NCI-H345 treated with DMSO at 0.1 percent for 48 hours (cell line): ENCODE measurements around the gene MEF2D.

Experiments
- DNase-seq: peaks from one replicate; lab custom pipeline; 2025; ENCODE audit not compliant: unreplicated experiment; lab: John Stamatoyannopoulos, UW

MEF2D gene

GRCh38 chr1:156448134-156448967 lies 52.2 kb downstream of the MEF2D start:
- no peak for DNase-seq

DNA sequence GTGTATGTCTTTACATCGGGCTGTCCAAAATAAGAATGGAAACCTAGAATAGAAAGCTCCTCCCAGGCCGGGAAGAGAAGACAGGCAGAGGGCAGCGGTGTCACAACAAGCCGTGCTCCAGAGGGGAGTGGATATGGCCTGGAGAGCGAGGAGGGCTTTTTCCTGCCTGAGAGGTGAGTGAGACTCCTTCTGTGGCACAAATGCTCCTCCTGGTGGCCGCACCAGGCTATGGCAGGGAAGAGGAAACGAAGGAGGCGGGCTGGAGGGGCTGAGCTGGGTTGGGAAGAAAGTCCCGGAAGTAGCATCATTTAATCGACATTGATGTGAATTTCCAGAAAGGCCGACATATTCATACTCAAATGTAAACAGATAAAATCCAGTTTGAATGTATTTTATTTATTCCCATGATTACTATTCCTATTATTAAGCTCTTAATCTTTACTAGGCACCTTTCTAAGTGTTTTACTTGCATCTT lies 54.7 kb downstream of the MEF2D start:
- peak; percentile 100 for DNase-seq

DNA sequence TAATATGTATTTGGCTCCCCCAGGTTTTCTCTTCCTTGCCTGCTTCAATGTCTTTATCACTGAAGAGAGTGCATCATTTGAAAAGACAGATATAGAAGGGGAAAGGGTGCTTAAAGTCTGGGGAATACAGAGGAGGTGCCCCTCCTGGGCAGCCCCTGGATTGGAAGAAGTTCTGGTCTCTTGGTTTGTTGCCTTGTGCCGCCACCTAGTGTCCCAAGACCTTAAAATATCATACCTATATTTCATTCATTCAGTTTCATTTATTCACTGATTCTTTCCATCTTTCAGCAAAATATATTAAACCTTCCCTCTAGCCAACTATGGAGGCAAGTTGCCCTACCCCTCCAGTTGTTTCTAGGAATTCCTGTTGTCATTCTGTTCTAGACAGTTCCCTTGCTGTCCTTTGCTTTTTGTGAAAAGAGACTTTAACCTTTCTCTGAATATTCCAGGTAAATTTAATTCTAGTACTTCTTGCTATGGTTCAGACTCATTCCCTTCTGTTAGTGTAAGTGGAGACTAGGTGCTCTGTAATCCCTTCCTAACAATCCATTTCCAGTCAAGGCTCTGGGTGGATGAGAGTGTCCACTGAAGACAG lies 56.1 kb downstream of the MEF2D start:
- peak; percentile 78 for DNase-seq

- no peak for DNase-seq
Measured at GRCh38 chr1:156443286-156443685, 57.3 kb downstream of the MEF2D start.

DNA sequence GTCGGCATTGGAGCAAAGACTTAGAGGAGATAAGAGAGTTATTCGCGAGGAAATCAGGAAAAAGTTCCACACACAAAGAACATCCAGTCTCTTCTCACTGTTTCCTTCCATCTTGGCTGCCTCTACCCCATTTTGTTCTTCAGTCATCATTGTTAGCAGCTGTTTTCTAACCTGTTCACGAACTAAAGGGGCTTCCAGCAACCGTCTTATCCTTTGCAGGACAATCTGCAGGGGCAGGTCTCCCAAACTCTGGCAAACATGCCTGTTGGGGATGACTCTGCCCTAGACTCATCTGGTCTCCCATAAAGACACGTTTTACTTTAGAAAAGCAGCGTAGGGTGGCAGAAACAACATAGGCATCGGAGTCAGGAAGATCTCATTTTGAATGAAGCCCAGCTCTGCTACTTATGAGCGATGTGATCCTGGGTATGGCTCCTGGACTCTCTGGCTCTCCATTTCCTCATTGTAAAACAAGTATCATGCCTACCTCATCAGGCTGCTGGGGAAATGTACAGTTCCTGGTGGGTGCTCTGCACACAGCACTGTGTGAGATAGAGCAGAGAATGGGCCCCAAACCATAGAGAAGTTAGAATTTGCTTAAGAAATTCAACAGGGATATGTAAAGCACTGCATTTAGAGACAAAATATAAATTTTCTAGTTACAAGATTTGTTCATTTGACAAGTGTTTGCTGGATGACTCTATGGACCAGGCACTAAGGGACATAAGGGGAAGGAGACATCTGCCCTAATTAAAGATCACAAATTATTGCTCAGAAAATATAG lies 59.7 kb downstream of the MEF2D start:
- DNase-seq = no peak

DNA sequence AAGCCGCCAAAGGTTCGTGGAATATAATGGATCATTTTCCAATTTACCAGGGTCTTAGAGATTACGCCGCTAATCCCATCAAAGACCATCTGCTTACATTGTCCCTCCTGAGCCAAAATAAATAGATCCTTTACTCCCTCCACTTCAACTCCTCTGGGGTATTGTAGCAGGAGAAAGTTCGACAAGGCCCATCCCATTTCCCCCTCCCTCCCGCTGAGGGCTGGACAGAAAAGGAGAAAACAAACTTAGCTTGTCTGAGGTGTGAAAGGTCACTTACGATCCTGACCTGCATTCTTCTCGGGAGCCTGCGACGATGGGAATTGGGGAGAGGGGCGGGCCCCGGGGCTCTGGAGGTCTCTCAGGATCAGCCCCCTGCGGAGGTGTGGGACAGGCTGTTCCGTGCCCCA lies 60.8 kb downstream of the MEF2D start:
- no peak for DNase-seq

- no peak for DNase-seq
Measured at GRCh38 chr1:156439036-156439776, 61.4 kb downstream of the MEF2D start.

- DNase-seq = no peak
Measured at GRCh38 chr1:156438278-156438987, 62.1 kb downstream of the MEF2D start.

- no peak for DNase-seq
Measured at GRCh38 chr1:156437037-156437867, 63.3 kb downstream of the MEF2D start.

DNA sequence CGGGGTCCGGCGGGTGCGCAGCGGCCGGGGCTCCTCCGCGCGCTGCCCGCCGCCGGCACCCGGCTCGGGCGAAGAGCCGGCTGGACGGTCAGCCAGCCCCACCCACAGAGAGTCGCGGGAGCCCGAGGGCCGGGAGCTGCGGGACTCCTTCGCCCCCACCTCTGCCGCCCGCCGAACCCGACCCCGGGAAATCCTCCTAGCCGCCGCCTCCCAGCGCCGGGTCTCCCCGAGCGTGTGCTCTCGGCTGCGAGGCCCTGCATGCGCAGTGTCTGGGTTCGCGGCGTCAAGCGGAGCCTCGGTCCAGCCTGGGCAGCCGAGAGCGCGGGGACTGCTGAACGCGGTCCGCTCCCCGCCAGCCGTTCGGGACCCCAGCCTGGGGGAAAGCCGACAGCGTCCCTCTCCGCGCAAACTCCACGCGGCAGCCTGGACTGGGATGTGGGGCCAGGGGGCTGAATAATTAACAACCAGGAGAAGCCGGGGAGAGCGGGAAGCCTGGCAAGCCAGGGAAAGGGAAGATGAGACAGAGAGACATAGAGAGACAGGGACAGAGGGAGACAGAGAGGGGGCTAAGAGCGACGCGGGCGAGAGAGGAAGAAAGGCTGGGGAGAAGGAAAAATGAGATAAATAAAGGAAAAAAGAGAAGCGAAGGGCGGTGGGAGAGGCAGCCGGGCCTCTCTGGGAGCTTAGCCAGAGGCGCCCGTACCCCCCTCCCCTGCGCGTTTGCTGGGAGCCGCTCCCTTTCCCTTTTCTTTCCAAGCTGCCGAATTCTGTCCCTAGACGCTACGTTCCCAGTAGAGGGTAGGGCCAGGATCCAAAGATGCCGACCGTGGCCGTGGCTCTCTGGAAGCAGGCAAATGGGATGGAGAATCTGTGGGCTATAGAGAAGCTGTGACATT lies 64.2 kb downstream of the MEF2D start:
- DNase-seq = no peak

DNA sequence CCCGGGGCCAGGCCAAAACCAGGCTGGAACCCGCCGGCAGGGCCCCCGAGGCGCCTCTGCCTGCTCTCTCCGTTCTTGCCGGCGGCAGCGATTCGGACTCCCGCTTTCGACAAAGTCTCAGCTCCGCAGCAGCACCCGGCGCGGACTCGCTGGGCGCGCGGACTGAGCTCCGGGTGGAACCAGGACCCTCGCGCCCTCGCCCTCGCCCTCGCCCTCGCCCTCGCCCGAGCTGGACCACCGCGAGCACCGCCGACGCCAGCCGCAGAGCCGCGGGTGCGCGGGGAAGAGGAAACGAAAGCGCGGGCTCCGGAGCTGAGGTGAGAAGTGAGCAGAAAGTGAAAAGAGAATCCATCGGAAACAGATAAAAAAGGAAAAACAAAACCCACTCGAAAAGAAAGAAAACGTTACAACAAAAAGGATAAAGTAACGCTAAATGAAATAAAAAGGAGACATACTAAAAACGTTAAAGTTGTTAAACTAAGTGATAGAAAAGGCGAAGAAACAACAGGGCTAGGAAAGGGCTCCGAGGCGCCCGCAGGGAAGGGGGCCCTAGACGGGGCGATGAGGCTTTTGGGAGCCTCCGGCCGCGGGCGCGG lies 64.9 kb downstream of the MEF2D start:
- DNase-seq = no peak

- DNase-seq = no peak
Measured at GRCh38 chr1:156434989-156435544, 65.5 kb downstream of the MEF2D start.

DNA sequence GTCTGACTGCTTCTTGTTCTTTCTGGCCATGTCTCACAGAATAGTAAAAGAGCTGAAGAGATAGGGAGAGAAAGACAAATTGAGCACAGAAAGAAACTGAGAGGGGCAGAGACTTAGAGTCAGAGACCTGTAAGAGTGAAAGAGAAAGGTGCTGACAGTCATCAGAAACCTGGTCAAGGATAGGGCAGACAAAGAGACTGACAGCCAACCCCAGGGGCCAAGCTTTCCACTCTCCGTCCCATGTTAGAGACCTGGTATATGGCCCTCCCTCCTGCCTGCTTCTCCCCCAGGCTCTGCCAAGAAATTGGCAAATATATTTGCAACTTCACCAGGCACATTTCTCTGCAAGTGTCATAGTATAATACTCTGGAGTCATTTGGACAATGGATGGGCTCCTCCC lies 67.0 kb downstream of the MEF2D start:
- DNase-seq = no peak

- no peak for DNase-seq
Measured at GRCh38 chr1:156433032-156433431, 67.5 kb downstream of the MEF2D start.

- no peak for DNase-seq
Measured at GRCh38 chr1:156432669-156433018, 67.9 kb downstream of the MEF2D start.

DNA sequence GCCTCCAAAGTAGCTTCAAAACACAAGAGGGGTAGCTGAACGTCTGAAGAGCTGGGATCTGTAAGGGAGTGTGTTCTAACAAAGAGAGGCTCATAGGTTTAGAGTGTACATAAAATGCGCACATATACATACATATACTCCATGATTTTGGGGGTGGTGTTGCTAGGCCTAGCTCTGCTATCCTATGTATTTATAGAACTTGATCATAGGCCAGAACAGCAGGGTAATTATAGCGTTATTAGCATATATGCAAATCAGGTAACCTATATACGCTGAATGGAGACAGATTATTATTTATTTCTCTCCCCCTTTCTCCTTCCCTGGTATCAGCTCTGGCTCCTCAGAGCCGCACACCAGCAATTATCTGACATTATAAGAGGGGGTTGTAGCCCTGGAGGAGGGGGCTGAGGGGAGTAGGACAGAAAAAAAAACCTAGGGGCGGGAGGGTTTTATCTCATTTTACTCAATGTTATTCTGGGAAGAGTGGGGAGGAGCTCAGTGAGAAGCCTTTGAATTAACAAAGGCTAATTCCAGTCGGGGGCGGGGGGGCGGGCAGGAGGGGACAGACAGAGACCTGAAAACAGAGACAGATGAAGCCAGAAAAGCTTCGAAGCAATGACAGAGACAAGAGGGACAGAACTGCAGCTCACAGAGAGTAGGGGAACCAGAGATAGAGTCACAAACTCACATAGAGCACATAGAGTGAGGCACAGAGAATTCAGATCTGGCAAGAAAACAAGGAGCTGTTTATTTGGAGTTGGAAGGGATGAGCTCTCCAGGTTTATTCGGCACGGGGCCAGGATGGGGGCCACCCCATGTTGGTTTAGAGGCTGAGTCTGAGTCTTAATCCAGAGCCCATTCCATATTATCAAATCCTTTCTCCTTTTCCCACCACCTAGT lies 68.6 kb downstream of the MEF2D start:
- DNase-seq = no peak

- DNase-seq = no peak
Measured at GRCh38 chr1:156431366-156431765, 69.2 kb downstream of the MEF2D start.
